ENCODE measurements around the gene KRT3.
"Not testable (repeated sequence)": the region's sequence is repeated elsewhere in the genome, so short reads cannot be mapped to it uniquely, and the experiment has no call there.

Gene KRT3

GRCh38 chr12:52777566-52777965 lies 18.4 kb downstream of the KRT3 start:
- DNase-seq: no peak

DNA sequence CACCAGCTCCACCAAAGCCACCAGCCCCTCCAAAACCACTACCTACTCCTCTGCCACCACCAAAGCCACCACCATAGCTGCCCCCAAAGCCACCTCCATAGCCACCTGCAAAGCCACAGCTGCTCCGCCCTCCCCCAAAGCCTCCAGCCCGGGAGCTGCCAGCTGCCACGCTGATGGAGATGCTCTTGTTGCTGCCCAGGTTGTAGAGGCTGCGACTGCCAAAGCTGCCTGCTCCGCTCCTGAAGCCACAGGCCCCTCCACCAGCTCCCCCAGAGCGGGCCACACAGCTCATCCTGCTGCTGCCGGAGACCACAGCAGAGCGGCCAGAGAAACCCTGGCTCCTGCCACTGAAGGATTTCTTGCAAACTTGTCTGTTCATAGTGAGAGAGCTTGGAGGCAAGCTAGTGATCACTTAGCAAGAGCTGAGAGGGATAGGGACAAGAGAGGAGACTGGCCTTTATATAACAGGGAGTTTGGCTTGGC lies 19.0 kb downstream of the KRT3 start, which contains the start of gene KRT76:
Gene KRT76, minus strand, starts transcription at position 433 of the 483 bp plus-strand sequence. Its CDS starts 54 bp downstream, at position 379.
- DNase-seq: no peak

- DNase-seq: no peak
These were observed 19.5 kb downstream of the KRT3 start for GRCh38 chr12:52776435-52776834.

DNA sequence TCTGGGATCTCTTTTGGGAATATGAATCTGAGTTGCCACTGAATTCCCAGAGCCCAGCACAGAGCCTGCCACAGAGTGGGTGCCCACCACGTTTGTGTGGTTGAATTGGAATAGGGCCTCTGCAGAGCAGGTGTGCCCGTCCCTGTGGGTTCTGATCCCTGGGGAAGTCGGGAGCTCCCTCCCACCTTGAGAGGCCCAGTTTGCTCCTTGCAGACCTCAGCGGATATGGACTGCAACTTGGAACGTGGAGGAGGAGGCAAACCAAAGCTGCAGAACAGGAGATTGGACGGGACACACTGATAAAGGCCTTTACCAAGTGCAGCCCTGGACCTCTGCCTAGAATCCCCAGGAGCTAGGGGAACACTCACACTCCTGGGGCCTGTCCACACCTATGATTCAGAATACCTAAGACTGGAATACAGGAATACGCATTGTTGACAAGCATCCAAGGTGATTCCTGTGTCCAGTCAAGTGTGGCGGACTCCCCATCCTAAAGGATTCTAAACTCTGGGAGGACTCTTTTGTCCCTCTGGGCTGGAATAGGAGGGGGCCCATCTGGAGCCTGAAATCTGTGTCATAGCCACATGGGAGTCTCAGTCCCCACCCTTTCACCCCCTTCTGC lies 21.2 kb downstream of the KRT3 start:
- DNase-seq: no peak

DNA sequence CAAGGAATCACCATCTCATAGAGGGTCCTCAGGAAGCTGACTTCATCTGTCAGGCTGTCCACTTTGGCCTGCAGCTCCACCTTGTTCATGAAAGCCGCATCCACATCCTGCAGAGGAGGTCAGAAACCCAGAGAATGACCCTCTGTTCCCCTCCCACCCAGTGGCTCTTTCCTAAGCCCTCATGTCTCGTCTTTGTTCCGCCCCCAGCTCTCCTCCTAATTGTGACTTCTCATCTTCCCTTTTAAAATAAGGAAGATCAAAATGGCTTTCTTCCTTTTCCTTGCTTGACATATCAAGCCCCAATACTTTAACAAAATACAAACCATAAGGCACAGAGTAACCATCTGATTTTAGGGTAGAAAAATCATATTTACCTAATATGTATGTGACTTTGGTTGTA lies 23.1 kb downstream of the KRT3 start:
- no peak for DNase-seq

DNA sequence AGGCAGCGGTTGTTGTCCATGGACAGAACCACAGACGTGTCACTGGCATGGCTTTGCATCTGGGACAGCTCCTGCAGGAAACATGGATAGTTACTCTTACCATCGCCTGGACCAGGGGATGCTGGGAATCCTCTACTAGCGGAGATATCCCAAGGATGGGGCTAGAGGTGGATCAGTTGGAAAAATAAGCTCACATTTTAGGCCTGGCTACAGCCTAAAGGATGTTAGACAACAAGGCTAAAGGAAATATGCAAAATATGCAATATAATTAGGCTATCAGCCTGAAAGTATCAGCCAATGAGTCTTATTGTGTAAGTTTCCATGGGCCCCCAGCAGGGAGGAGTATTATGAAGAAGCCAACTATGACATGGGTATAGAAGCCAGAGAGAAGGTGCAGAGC lies 23.7 kb downstream of the KRT3 start:
- no peak for DNase-seq

GRCh38 chr12:52771505-52771904 lies 24.4 kb downstream of the KRT3 start:
- no peak for DNase-seq

DNA sequence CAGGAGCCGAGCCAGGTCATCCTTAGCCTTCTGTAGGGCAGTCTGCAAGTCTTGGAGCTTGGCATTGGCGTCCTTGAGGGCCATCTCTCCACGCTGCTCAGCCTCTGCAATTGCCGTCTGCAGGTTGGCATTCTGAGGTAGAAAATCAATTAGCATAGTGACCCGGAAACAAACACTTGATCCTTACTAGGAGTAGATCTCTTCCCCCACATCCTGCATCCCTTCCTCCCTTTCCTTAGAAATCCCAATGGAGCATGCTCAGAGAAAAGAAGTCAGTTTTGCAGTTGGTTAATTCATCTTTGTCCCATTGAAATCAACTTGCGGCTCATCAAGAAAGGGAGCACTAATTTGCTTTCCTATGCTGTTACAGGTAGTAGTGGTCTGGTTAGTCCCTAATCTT lies 24.8 kb downstream of the KRT3 start:
- DNase-seq: no peak

- no peak for DNase-seq
These were observed 26.0 kb downstream of the KRT3 start for GRCh38 chr12:52769946-52770345.

GRCh38 chr12:52769354-52769753 lies 26.6 kb downstream of the KRT3 start:
- no peak for DNase-seq

DNA sequence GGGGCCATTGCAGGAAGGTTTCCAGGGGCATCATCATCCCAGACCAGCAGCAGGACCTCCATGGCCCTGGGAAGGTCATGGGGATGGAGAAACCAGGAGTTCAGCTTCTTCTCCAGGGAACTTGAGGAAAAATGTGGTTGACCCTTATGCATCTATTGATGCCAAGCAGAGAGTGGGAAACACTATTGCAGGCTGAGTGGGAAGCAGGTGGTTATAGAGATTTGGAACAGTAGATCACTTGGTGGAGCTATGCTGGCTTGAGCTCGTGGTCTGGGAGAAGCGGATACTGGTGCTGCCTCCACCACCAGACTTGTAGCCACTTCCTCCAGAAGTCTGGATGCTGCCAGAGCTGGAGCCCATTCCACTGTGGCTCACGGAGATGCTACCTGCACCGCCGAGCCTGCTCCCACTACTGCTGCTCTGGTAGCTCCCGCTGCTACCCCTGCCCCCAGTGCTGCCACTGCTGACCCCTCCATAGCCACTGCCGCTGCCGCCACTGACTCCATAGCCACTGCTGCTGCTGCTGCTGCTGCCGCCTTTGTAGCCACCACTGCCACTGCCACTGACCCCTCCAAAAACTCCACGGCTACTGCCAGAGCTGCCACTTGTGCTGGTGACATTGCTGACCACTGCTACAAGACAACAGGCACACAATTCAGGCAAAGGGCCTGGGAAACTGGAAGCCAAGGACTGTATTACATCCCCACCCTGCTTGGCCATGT lies 27.3 kb downstream of the KRT3 start:
- DNase-seq: no peak

GRCh38 chr12:52767427-52767826 lies 28.5 kb downstream of the KRT3 start:
- no peak for DNase-seq

- no peak for DNase-seq
These were observed 28.9 kb downstream of the KRT3 start for GRCh38 chr12:52767020-52767379.

- DNase-seq: no peak
These were observed 29.4 kb downstream of the KRT3 start for GRCh38 chr12:52766351-52767019.

DNA sequence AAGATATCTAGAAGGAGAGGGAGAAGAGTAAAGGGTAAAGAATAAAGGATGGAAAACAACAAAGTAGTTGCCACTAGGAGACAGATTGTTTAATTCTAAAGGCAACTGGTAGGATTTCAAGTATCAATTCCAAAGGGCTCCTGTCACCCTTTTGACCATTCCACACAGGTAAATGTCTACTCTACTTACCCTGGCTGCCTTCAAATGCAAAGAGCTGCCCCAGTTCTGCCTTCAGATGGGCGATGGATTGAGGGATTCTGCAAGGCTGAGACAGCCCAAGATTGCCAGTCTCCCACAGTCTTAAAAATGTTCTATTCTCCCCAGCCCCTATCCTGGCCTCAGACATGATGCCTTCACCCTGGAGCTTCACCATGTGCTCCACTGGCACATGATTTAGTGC lies 30.2 kb downstream of the KRT3 start:
- DNase-seq: no peak

DNA sequence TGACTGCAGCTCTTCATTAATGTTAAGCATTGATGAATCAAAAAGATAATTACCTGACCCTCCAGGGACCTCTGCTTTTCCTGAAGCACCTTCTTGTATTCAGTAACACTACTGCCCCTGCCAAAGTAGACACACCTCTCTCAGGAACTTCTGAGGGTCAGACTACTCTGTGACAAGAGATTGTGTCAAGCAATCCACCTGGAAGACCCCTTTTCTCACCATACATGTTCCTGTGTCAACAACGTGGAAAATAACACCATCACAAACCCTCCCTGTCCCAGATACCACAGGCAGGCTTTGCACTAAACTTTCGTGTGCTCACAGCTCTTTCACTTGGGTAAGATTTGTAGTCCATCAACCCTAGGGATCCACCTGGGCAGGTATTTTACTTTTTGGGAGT lies 31.9 kb downstream of the KRT3 start:
- DNase-seq: no peak

GRCh38 chr12:52763036-52763659 lies 32.8 kb downstream of the KRT3 start:
- DNase-seq: no peak

DNA sequence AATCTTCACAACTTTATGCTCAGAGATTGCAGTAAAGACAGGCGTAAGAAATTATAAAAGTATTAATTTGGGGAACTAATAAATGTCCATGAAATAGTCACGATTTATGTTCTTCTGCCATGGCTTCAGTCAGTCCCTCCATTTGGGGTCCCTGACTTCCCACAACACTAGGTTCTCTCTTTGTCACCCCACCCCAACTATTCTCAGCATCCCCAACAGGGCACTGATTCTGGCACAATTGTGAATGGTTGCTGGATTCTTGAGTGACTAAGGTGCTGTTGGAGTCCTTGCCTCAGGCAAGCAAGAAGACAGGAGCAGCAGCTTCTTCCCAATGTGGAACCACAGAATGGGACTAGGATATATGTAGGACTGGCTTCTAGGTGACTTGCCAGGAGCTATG lies 34.1 kb downstream of the KRT3 start:
- DNase-seq: no peak

- DNase-seq: not testable (repeated sequence)
These were observed 34.7 kb downstream of the KRT3 start for GRCh38 chr12:52761218-52761617.

DNA sequence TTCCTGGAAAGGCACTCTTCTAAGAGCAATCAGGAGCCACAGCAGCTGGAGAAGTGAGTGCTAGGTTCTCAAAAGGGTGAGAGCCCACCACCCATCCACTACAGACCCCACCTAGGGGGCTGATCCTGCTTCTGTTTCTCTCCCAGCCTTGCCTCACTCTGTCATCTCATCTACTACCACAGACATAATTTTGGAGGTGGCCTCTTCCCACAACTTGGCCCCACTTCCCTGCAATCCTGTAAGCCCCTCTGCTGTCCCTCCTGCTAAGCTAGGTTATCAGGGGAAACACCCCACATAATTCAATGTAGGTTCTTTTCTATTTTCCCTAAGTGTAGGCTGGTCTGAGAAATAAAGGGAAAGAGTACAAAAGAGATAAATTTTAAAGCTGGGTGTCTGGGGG lies 35.3 kb downstream of the KRT3 start:
- DNase-seq: no peak

GRCh38 chr12:52759695-52760094 lies 36.2 kb downstream of the KRT3 start:
- no peak for DNase-seq

GRCh38 chr12:52759218-52759617 lies 36.7 kb downstream of the KRT3 start:
- no peak for DNase-seq

DNA sequence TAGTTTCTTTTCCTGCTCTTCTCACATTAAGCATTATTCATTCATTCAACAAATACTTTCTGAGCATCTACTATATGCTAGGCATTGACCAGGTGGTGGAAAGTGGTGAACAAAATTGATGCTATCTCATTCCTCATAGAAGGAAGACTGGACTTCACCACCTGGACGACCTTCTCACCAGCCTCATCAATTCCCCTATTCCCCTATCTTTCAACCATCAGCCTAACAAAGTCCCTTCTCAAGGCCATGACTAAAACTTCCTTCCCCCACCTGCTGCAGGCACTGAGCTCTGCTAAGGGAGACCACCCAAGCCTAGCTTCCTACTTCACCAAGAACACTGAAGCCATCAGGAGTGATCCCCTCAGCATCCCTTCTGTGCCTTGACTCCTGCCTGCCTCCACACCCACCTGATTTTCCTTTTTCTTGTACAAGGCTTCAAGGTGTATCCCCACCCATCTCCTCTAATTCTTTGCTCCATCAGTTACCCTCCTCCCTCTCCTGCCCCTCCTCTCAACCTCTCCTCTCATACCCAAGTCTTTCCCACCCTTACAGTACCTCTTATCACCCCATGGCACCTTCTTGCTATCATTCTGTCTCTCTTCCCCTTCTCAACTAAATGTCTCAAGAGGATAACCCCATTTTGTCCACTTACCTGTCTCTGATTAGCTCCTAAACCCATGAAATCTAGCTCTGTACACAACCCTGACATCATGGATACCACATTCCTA lies 38.3 kb downstream of the KRT3 start:
- no peak for DNase-seq

Data from DMS79 treated with DMSO at 0.1 percent for 48 hours (cell line).